Measurements from ENCODE around the gene SEC11A. TPM values are rescaled to one million over a fixed set of nuclear protein-coding genes. Genes with fewer than 3 reads are reported as not detected.

The SEC11A gene
- total RNA-seq (2022; extraction: Qiagen RNA extraction) = 301 to 435 TPM (median 318 TPM) in 5 replicates

DNA sequence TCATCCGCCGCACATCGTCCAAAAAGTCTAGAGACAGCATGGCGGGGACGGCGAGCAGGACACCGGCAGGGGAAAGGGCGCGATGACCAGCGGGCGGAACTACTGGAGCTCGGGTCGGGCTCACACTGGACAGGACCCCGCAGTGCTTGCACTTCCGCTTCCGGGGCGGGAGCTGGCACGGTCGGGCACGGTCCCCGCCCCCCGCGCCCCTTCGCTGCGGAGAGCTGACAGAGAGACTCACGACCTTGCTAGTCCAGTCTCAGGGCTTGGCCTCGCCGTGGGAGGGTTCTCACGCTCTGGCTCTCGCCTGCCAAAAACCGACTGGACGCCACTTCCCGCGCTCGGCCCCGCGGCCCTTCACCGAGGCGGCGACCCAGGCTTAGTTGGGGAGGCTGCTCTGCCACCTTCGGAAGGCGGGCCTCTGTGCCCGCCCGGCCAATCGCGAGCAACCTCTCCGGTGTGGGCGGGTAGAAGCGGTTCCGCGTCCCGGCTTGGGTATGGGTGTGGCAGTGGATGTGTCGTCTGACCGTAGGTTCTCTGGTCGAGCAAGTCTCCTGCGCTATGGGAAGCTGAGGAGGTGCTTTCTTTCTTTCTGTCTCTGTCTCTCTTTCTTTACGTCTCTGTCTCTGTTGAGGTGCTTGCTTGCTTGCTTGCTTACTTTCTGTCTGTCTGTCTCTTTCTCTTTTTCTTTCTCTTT lies at the start of gene SEC11A:
Gene SEC11A (minus strand): TSS at position 104 of the 697 bp plus-strand sequence. CDS start 64 bp downstream, at position 40.

GRCh38 chr15:84748274-84749110 lies 32.6 kb upstream of the SEC11A start, which contains the start of gene ZNF592:
Gene ZNF592 (plus strand): TSS chr15:84748592. CDS start chr15:84782676, 34,084 bp downstream.

DNA sequence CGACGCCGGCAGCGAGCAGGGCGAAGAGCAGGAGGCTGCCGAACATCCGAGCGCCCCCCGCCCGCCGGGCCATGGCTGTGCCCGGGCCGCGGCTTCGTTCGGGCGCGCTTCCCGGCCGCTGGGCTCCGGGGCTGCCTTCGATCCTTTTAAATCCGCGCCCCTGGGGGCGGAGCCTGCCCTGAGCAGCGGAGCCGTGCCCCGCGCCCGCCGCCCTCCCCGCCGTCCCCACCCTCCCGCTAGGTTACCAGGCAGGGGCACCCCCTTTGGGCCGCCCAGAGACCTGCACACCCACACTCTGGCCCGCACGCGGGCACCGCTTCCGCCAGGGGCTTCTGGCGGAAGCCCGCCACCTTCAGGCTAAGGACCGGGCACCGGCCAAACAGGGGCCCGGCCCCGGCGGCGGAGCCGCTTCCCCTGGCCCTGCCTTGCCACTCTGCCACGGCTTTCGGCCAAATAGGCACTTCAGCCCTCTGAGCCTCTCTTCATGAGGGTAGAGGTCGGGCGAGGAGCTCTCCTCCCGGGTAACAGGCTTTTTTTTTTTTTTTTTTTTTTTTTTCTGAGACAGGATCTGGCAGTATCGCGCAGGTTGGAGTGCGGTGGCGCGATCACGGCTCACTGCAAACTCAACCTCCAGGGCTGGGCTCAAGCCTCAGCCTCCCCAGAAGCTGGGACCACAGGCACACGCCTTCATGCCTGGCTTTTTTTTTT lies 57.7 kb downstream of the SEC11A start, which contains the start of gene NMB:
Gene NMB (minus strand): TSS at position 120 of the 708 bp plus-strand sequence. CDS start 47 bp downstream, at position 73.

DNA sequence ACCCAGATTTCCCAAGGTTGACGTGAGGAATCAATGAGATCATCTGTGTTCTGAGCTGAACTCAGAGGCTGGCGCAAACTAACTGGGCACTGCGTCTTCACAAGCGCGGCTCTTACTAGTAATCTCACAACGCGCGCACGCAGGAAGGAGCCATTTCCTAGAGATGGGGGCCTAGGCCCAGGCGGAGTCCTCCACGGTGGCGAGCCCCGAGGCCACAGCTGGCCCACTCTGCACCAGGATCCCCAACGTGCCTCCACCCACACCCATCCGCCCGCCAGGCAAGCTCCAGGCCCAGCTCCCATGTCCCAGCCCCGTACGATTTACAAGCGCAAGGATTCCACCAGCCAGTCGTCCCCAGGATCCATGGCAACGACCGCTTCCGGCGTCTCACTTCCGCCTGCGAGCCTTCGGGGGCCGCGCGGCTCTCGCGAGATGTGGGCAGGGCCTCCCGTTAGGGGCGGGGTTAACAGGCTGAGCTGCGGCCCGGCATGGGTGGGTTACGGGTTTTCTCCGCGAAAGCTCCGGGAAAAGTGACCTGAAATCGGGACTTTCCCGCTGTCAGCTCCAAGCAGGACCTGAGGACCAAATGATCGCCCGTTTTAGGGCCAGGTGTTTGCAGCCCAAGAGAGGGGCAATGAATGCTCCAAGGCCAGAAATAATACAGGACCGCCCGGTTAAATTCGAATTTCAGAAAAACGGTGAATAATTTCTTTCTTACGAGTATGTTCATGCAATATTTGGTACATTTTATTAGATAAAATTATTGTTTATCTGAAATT lies 61.8 kb downstream of the SEC11A start, which contains the start of gene WDR73:
Gene WDR73 (minus strand): TSS at position 374 of the 779 bp plus-strand sequence. CDS start 9 bp downstream, at position 365.

Other genes starting within 250 kb of the SEC11A start
- 13.0 to 17.5 TPM (median 14.1 TPM) in 5 replicates for gene ZSCAN2, start 115.1 kb downstream of the SEC11A start, total RNA-seq (2022; extraction: Qiagen RNA extraction)
- 33.4 to 44.9 TPM (median 36.5 TPM) in 5 replicates for gene WDR73, start 61.9 kb downstream of the SEC11A start, total RNA-seq (2022; extraction: Qiagen RNA extraction)
- 12.1 to 26.1 TPM (median 22.8 TPM) in 5 replicates for gene NMB, start 57.9 kb downstream of the SEC11A start, total RNA-seq (2022; extraction: Qiagen RNA extraction)
- gene ZNF592, start 32.5 kb upstream of the SEC11A start, total RNA-seq (2022; extraction: Qiagen RNA extraction) = 16.3 to 20.3 TPM (median 19.9 TPM) in 5 replicates
- gene ALPK3, start 101.2 kb upstream of the SEC11A start, total RNA-seq (2022; extraction: Qiagen RNA extraction) = 0.07 to 0.15 TPM (median 0.12 TPM) in 5 replicates
- not detected in 5 replicates for gene SLC28A1, start 168.5 kb upstream of the SEC11A start, total RNA-seq (2022; extraction: Qiagen RNA extraction)